ENCODE measurements around the gene ARHGAP23.
A peak's percentile ranks its signal among the peaks of the same experiment; 100 is the strongest.
"Not testable (repeated sequence)": the region's sequence is repeated elsewhere in the genome, so short reads cannot be mapped to it uniquely, and the experiment has no call there.

DNA sequence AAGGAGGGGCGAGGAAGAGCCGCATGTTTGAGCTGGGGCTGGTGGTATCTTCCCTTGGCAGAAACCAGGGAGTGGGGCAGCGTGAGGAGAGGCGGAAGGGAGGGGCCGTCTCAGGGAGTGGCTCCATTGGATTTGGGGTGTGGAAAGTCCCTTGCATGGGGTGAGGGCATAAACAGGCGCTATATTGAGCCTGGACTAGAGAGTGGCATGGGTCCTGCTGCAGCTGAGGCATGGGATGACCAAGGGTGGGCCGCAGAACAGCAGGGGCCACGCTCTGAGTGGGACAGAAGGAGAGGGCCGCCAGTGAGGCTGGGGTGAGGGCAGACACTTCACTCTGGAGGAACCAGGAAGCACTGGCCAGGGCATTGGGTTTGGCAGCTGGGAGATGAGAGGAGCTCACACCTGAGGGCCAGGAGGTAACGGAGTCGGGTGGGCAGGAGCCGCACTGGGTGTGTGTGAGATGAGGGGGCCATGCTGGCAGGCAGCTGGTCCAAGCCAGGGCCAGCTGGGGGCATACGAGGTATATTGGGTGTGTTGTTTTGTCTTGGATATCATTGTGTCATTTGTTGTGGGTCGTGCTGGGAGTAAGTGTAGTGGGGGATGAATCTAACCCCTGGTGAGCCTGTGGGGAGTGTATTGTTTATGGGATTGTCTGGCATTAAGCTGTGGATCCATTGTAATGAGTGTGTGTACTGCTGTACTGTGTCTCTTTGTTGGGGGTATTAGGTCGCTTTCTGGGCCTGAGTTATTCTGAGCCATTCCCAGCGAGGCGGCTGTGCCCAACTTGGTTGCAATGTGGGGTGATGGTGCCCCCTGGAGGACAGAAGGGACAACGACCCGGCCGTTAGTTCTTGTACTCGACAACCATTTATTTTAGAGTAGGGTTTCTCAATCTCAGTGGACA, 56.2 kb downstream of the ARHGAP23 start:
- TF ChIP-seq, protein P1, sequence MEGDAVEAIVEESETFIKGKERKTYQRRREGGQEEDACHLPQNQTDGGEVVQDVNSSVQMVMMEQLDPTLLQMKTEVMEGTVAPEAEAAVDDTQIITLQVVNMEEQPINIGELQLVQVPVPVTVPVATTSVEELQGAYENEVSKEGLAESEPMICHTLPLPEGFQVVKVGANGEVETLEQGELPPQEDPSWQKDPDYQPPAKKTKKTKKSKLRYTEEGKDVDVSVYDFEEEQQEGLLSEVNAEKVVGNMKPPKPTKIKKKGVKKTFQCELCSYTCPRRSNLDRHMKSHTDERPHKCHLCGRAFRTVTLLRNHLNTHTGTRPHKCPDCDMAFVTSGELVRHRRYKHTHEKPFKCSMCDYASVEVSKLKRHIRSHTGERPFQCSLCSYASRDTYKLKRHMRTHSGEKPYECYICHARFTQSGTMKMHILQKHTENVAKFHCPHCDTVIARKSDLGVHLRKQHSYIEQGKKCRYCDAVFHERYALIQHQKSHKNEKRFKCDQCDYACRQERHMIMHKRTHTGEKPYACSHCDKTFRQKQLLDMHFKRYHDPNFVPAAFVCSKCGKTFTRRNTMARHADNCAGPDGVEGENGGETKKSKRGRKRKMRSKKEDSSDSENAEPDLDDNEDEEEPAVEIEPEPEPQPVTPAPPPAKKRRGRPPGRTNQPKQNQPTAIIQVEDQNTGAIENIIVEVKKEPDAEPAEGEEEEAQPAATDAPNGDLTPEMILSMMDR (IDR thresholded peaks at IDR 0.05): peak; percentile 73 to 89 (median 87)
- not testable (repeated sequence) for TF ChIP-seq POLR2A (IDR thresholded peaks at IDR 0.05)

Measured in prostate gland (tissue), 2 donors.